ENCODE data around the gene RAB42.
"Not testable (repeated sequence)": the region's sequence is repeated elsewhere in the genome, so short reads cannot be mapped to it uniquely, and the experiment has no call there.

The RAB42 gene

DNA sequence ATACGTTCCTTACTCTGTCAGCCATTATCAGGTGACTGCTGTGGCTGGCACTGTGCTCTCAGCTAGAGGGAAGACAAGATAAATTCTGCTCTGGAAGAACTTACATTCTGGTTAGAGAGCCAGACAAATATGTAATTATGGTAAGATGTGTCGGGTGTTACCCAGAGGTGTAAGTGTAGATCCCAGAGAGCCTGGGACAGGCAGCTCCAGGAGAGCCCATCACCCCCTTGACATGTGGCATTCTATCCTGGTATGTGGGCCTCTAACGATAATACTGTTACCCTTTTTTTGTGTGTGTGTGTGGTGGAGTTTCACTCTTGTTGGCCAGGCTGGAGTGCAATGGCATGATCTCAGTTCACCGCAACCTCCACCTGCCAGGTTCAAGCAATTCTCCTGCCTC is 20.2 kb upstream of the RAB42 start:
- Histone ChIP-seq H3K4me3 (ENCODE audit: low read length in 2 of 2) (no peak overlapping the region), H3K27ac (ENCODE audit: low read length) (no peak overlapping the region), H3K27me3 (ENCODE audit: control insufficient read depth in 1 of 2, insufficient read depth in 2 of 2, low read length in 2 of 2) (no peaks in the 10 kb centered on the region), H3K36me3 (ENCODE audit: control insufficient read depth in 2 of 2, insufficient read depth in 2 of 2, low read length in 2 of 2) (peaks cover 32 to 33% of the 10 kb centered on the region in 2 donors), H3K4me1 (ENCODE audit: control insufficient read depth, insufficient read depth, low read length) (no peaks in the 10 kb centered on the region), H3K9me3 (ENCODE audit: control insufficient read depth in 2 of 2, low read length in 2 of 2) (no peaks in the 10 kb centered on the region), H3K9ac (ENCODE audit: low read length in 2 of 2) (no peak overlapping the region)

DNA sequence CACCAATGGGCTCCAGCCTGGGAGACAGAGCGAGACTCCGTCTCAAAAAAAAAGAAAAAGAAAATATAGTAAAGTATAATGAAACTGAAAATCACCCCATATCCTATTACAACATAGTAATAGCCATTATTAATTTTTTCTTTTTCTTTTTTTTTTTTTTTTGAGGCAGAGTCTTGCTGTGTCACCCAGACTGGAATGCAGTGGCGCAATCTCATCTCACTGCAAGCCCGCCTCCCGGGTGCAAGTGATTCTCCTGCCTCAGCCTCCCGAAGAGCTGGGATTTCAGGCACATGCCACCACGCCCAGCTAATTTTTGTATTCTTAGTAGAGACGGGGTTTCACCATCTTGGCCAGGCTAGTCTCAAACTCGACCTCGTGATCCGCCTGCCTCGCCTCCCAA is 19.2 kb upstream of the RAB42 start:
- H3K4me1 ChIP-seq (ENCODE audit: control insufficient read depth, insufficient read depth, low read length); H3K27ac ChIP-seq (ENCODE audit: low read length); H3K4me3 ChIP-seq (ENCODE audit: low read length in 2 of 2); H3K9ac ChIP-seq (ENCODE audit: low read length in 2 of 2); H3K27me3 ChIP-seq (ENCODE audit: control insufficient read depth in 1 of 2, insufficient read depth in 2 of 2, low read length in 2 of 2); H3K9me3 ChIP-seq (ENCODE audit: control insufficient read depth in 2 of 2, low read length in 2 of 2): not testable (repeated sequence)
- peaks cover 34% of the 10 kb centered on the region in 2 donors for H3K36me3 ChIP-seq (ENCODE audit: control insufficient read depth in 2 of 2, insufficient read depth in 2 of 2, low read length in 2 of 2)

DNA sequence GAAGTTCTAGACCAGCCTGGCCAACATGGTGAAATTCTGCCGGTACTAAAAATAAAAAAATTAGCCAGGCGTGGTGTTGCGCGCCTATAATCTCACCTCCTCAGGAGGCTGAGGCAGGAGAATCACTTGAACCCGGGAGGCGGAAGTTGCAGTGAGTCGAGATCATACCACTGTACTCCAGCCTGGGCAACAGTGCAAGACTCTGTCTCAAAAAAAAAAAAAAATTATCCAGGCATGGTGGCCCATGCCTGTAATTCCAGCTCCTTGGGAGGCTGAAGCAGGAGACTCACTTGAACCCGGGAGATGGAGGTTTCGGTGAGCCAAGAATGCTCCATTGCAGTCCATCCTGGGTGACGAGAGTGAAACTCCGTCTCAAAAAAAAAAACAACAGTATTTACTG is 18.5 kb upstream of the RAB42 start:
- no peaks in the 10 kb centered on the region for H3K9me3 ChIP-seq (ENCODE audit: control insufficient read depth in 2 of 2, low read length in 2 of 2)
- H3K9ac ChIP-seq (ENCODE audit: low read length in 2 of 2) = no peak overlapping the region
- H3K4me1 ChIP-seq (ENCODE audit: control insufficient read depth, insufficient read depth, low read length) = peaks cover 2% of the 10 kb centered on the region
- peaks cover 33 to 34% of the 10 kb centered on the region in 2 donors for H3K36me3 ChIP-seq (ENCODE audit: control insufficient read depth in 2 of 2, insufficient read depth in 2 of 2, low read length in 2 of 2)
- H3K27ac ChIP-seq (ENCODE audit: low read length) = no peak overlapping the region
- H3K27me3 ChIP-seq (ENCODE audit: control insufficient read depth in 1 of 2, insufficient read depth in 2 of 2, low read length in 2 of 2) = no peaks in the 10 kb centered on the region
- H3K4me3 ChIP-seq (ENCODE audit: low read length in 2 of 2) = no peak overlapping the region

DNA sequence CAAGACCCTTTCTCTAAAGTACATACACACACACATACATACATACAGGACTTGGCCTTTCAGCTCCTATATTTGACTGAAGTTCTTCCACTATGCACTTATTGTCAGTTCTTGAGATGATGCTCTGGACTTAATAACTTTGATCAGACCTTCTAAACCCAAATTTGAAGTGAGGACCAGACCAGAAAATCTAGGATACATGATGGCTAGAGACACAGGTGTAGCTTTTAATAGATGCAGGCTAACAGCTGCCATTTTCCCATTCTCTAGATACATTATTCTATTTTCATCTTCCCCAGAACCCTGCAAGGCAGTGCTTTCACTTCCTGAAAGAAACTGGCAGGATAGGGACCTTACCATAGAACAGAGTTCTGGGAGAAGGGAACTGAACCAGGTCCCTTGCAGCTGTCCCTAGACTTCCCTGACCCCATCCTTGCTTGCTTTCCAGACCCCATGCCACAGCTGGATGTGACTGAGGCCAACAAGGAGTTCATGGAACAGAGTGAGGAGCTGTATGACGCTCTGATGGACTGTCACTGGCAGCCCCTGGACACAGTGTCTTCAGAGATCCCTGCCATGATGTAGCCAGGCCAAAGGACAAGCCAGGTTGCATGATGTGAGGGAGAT is 14.9 kb upstream of the RAB42 start:
- peaks cover 32 to 38% of the 10 kb centered on the region in 2 donors for H3K36me3 ChIP-seq (ENCODE audit: control insufficient read depth in 2 of 2, insufficient read depth in 2 of 2, low read length in 2 of 2)
- no peaks in the 10 kb centered on the region for H3K27me3 ChIP-seq (ENCODE audit: control insufficient read depth in 1 of 2, insufficient read depth in 2 of 2, low read length in 2 of 2)
- H3K27ac ChIP-seq (ENCODE audit: low read length) = no peak overlapping the region
- no peak overlapping the region for H3K9ac ChIP-seq (ENCODE audit: low read length in 2 of 2)
- peaks cover 17% of the 10 kb centered on the region for H3K4me1 ChIP-seq (ENCODE audit: control insufficient read depth, insufficient read depth, low read length)
- no peak overlapping the region for H3K4me3 ChIP-seq (ENCODE audit: low read length in 2 of 2)
- no peaks in the 10 kb centered on the region for H3K9me3 ChIP-seq (ENCODE audit: control insufficient read depth in 2 of 2, low read length in 2 of 2)

DNA sequence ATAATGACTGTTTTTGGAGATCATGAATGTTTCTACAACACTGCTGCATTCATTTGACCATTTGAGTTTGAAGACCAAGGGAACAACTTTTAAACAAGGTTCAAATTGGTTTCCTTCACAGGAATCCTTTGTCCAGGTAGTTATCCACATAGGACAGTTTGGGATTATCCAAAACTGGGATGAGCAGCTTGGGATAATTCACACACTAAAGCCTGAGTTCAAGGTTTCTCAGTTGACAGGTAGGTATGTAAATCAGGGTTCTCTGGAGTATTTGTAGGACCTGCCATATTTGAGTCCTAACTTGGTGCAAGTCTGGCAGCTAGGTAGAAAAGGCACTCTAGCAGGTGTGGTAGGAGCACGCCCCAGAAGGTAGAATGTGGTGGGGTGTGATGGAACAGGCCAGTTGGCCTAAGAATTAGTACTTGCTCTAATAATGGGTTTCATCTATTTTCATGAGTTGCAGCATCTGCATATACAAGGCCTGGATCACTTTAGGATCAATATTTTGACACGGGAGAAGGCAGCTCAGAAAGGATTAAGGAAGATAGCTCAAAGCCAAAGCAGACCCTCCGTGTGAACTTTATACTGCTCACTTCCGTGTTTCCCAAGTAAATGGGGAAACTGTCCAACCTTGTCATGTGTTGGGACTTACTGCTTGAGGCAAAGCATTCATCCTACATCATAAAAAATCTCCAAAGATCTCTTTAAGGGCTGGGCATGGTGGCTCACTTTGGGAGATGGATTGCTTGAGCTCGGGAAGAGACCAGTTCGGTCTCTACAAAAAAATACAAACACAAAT is 14.1 kb upstream of the RAB42 start:
- peaks cover 22% of the 10 kb centered on the region for H3K4me1 ChIP-seq (ENCODE audit: control insufficient read depth, insufficient read depth, low read length)
- no peak overlapping the region for H3K27ac ChIP-seq (ENCODE audit: low read length)
- H3K36me3 ChIP-seq (ENCODE audit: control insufficient read depth in 2 of 2, insufficient read depth in 2 of 2, low read length in 2 of 2) = peaks cover 32 to 38% of the 10 kb centered on the region in 2 donors
- no peaks in the 10 kb centered on the region for H3K27me3 ChIP-seq (ENCODE audit: control insufficient read depth in 1 of 2, insufficient read depth in 2 of 2, low read length in 2 of 2)
- no peak overlapping the region for H3K9ac ChIP-seq (ENCODE audit: low read length in 2 of 2)
- no peaks in the 10 kb centered on the region for H3K9me3 ChIP-seq (ENCODE audit: control insufficient read depth in 2 of 2, low read length in 2 of 2)
- no peak overlapping the region for H3K4me3 ChIP-seq (ENCODE audit: low read length in 2 of 2)

DNA sequence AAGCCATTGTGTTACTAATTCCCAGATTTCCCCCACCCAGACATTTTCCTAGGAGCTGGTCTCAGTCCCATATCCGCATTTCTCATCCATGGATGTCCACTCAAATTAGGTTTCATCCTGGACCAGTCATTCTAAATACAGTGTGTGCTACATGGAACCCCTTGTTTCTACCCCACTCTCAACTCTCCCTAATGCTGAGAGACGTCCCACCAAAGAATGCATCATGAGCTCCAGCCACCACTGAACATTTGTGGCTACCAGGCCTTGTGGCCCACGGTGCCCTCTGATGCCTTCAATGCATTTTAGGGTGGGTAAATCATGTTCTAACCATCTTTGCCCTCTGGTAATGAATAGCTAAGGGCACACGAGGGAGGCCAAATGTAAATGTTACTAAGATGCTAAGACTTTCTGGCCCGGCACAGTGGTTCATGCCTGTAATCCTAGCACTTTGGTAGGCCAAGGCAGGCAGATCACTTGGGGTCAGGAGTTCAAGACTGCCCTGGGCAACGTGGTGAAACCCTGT is 13.3 kb upstream of the RAB42 start:
- H3K4me3 ChIP-seq (ENCODE audit: low read length in 2 of 2) = no peak overlapping the region
- no peak overlapping the region for H3K9ac ChIP-seq (ENCODE audit: low read length in 2 of 2)
- peaks cover 22% of the 10 kb centered on the region for H3K4me1 ChIP-seq (ENCODE audit: control insufficient read depth, insufficient read depth, low read length)
- peaks cover 32 to 38% of the 10 kb centered on the region in 2 donors for H3K36me3 ChIP-seq (ENCODE audit: control insufficient read depth in 2 of 2, insufficient read depth in 2 of 2, low read length in 2 of 2)
- H3K9me3 ChIP-seq (ENCODE audit: control insufficient read depth in 2 of 2, low read length in 2 of 2) = no peaks in the 10 kb centered on the region
- no peak overlapping the region for H3K27ac ChIP-seq (ENCODE audit: low read length)
- no peaks in the 10 kb centered on the region for H3K27me3 ChIP-seq (ENCODE audit: control insufficient read depth in 1 of 2, insufficient read depth in 2 of 2, low read length in 2 of 2)

DNA sequence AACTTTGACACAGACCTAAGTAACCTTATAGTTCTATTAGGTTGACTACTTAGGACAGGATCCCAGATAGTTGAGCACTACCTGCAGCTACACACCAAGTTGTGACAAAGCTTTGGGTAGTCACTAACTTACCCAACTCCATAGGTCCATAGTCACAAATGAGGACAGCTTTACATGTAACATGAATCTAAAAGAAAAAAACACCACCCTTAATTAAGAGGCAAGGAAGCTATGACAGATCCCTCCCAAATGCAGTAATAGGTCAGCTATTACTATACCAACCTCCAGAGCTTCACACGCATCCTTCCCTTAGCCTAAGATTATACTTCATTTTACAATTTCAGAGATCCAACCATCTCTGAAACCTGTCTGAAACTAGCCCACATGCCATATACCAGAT is 12.7 kb upstream of the RAB42 start:
- H3K9me3 ChIP-seq (ENCODE audit: control insufficient read depth in 2 of 2, low read length in 2 of 2) = no peaks in the 10 kb centered on the region
- no peaks in the 10 kb centered on the region for H3K27me3 ChIP-seq (ENCODE audit: control insufficient read depth in 1 of 2, insufficient read depth in 2 of 2, low read length in 2 of 2)
- H3K27ac ChIP-seq (ENCODE audit: low read length) = no peak overlapping the region
- H3K36me3 ChIP-seq (ENCODE audit: control insufficient read depth in 2 of 2, insufficient read depth in 2 of 2, low read length in 2 of 2) = peaks cover 32 to 37% of the 10 kb centered on the region in 2 donors
- H3K4me3 ChIP-seq (ENCODE audit: low read length in 2 of 2) = no peak overlapping the region
- H3K9ac ChIP-seq (ENCODE audit: low read length in 2 of 2) = peak overlapping the region; percentile 48 to 58
- peaks cover 22% of the 10 kb centered on the region for H3K4me1 ChIP-seq (ENCODE audit: control insufficient read depth, insufficient read depth, low read length)

DNA sequence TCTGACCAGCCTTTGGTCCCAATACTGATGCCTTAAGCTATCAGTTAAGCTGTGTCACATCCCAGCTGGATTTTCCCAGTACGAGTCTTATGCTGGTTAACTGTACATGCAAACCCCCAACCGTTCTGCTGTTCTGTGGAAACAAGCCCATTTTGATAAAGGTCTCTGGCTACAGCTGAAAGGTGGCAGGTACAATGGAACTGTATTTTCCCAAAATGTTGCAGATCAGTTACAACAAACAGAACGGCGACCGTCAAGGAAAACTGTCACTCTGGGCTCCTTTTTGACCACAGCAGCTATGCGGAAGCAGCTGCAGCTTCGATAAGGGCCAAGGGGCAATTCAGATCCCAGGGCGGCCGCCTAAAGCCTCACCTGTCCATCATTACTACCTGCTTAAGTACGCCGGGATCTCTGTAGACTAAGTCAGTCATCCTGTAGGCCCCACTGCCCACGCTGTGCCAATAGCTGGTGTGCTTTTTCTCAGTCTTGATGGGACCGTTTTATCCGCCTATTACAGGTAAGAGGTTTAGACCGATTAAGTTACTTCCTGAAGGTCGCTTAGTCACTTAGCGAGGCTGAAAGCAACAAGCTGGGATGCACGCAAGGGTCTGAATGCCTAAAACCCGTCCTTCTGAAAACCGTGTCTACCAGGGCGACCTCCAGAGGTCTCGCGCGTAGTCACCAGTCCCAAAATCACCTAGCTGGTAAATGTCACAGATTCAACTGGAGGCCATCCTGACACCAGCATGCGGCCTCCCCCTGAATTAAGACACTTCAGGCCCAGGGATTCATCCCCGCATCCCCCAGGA is 11.1 kb upstream of the RAB42 start:
- Histone ChIP-seq H3K9me3 (ENCODE audit: control insufficient read depth in 2 of 2, low read length in 2 of 2) (no peaks in the 10 kb centered on the region), H3K27me3 (ENCODE audit: control insufficient read depth in 1 of 2, insufficient read depth in 2 of 2, low read length in 2 of 2) (no peaks in the 10 kb centered on the region), H3K9ac (ENCODE audit: low read length in 2 of 2) (peak overlapping the region; percentile 71 to 88), H3K27ac (ENCODE audit: low read length) (peak overlapping the region; percentile 79), H3K36me3 (ENCODE audit: control insufficient read depth in 2 of 2, insufficient read depth in 2 of 2, low read length in 2 of 2) (peaks cover 26 to 33% of the 10 kb centered on the region in 2 donors), H3K4me3 (ENCODE audit: low read length in 2 of 2) (peak overlapping the region; percentile 86 to 95), H3K4me1 (ENCODE audit: control insufficient read depth, insufficient read depth, low read length) (peaks cover 22% of the 10 kb centered on the region)

DNA sequence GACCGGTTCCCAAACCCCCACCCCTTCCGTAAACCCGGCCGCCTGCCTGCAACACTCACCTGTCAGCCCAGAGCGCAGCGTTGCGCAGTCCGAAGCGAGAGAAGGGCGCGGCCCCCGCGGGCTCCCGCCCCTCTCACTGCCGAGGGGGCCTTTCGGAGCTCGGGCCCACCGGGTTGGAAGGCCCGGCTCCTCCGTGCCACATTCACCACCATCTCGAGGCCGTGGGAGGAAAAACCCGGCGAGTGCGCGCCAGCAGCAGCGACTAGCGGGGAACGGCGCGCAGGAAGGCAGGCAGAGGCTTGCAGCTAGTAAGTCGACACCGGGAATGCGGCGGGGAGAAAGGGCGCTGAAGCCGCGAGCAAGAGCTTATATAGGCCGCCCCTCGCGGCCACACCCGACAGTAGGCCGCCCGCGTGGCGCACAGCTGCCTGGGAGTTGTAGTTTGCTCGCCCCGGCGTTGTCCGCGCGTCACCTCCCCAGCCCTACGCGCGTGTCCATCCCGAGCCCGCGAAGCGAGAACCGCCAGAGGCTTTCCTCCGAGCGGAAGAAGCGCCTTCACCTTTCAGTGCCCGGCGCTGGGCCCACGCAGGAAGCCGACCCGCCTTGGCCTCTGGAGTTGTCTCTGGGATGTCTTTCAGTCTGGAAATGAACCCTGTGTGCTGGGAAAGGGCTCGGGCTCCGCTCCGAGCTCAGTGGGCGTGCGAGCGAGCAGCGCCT is 10.4 kb upstream of the RAB42 start:
- peaks cover 22% of the 10 kb centered on the region for H3K4me1 ChIP-seq (ENCODE audit: control insufficient read depth, insufficient read depth, low read length)
- no peaks in the 10 kb centered on the region for H3K27me3 ChIP-seq (ENCODE audit: control insufficient read depth in 1 of 2, insufficient read depth in 2 of 2, low read length in 2 of 2)

DNA sequence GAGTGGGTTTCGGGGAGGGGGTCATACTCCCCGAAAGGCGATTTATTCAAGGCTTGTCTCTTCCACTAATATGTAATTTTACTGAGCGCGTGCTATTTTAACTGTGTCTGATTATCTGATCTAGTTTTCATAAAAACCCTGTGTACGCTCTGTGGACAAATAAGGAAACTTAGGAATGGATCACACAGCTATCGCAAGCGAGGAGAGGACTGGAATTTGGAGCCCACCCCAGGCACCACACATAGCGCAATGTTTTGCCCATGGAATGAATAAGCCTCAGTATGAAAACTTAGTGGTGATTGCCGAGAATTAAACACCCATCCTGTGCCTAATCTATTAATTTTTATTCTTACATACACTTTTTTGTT is 9.8 kb upstream of the RAB42 start:
- Histone ChIP-seq H3K27me3 (ENCODE audit: control insufficient read depth in 1 of 2, insufficient read depth in 2 of 2, low read length in 2 of 2) (no peaks in the 10 kb centered on the region), H3K27ac (ENCODE audit: low read length) (peak overlapping the region; percentile 79), H3K9me3 (ENCODE audit: control insufficient read depth in 2 of 2, low read length in 2 of 2) (no peaks in the 10 kb centered on the region), H3K4me3 (ENCODE audit: low read length in 2 of 2) (peak overlapping the region; percentile 86 to 95), H3K36me3 (ENCODE audit: control insufficient read depth in 2 of 2, insufficient read depth in 2 of 2, low read length in 2 of 2) (peaks cover 21 to 28% of the 10 kb centered on the region in 2 donors), H3K4me1 (ENCODE audit: control insufficient read depth, insufficient read depth, low read length) (peaks cover 22% of the 10 kb centered on the region), H3K9ac (ENCODE audit: low read length in 2 of 2) (peak overlapping the region; percentile 71 to 88)

More for the DNA sequence above, 10.4 kb upstream of the RAB42 start:
- H3K36me3 ChIP-seq (ENCODE audit: control insufficient read depth in 2 of 2, insufficient read depth in 2 of 2, low read length in 2 of 2) = peaks cover 26 to 33% of the 10 kb centered on the region in 2 donors
- H3K9ac ChIP-seq (ENCODE audit: low read length in 2 of 2) = peak overlapping the region; percentile 71 to 88
- H3K4me3 ChIP-seq (ENCODE audit: low read length in 2 of 2) = peak overlapping the region; percentile 86 to 95
- H3K9me3 ChIP-seq (ENCODE audit: control insufficient read depth in 2 of 2, low read length in 2 of 2) = no peaks in the 10 kb centered on the region
- peak overlapping the region; percentile 79 for H3K27ac ChIP-seq (ENCODE audit: low read length)

All from stomach smooth muscle (tissue), 2 donors.